A549 (cell line): ENCODE measurements around the gene ADAMTS1. TPM values are rescaled to one million over a fixed set of nuclear protein-coding genes. Genes with fewer than 3 reads are reported as not detected.
"Not testable (repeated sequence)": the region's sequence is repeated elsewhere in the genome, so short reads cannot be mapped to it uniquely, and the experiment has no call there.

Experiments used
- ATAC-seq, 2 experiments: fragments of 200-7000 bp in 1 of 2; fragments of >200 bp in 1 of 2; cut with Nextera tagmentation in 1 of 2; cut with Tn5 transposase in 1 of 2; 3 replicates each; pipeline versions ENCODE4 v1.8.0 to v1.9.1; 2018 to 2020; ENCODE audit warnings: mild to moderate bottlenecking in 1 of 2, moderate library complexity in 1 of 2
- CTCF ChIA-PET: fragments of 300-600 bp; sonication (Branson Sonifier 250); formaldehyde crosslinking; extraction: SDS; loops from one replicate; lab custom pipeline; 2021; ENCODE audit warnings: antibody characterized with exemption, inconsistent platforms; lab: Yijun Ruan, JAX
- POLR2A ChIA-PET: fragments of 350-600 bp; formaldehyde crosslinking; extraction: SDS; loops from one replicate; lab custom pipeline; 2021; ENCODE audit warnings: antibody characterized with exemption, inconsistent platforms; lab: Yijun Ruan, JAX
- DNase-seq, 2 experiments: peaks; one replicate each; pipeline versions ENCODE4 v3.0.0 to v3.0.0-alpha.2; 2011 to 2016; ENCODE audit warnings: low read depth in 1 of 2, low spot score in 1 of 2
- FAIRE-seq: peaks from 2 replicates; lab custom pipeline; 2011; peaks lifted over from hg19 to GRCh38; lab: Jason Lieb, UNC
- H3K27ac ChIP-seq, 2 experiments: fragments of >200 bp; sonication (Bioruptor Twin); formaldehyde crosslinking; 3 replicates each; pipeline ENCODE4 v1.5.1; 2016 to 2017
- H3K4me1 ChIP-seq: fragments of >200 bp; sonication (Bioruptor Twin); formaldehyde crosslinking; 3 replicates; pipeline ENCODE4 v1.6.1; 2016
- H3K4me2 ChIP-seq: fragments of >200 bp; sonication (Bioruptor Twin); formaldehyde crosslinking; 3 replicates; pipeline ENCODE4 v1.6.1; 2016
- H3K4me3 ChIP-seq: fragments of >200 bp; sonication (Bioruptor Twin); formaldehyde crosslinking; 3 replicates; pipeline ENCODE4 v1.5.1; 2016
- H3K9me3 ChIP-seq: fragments of >200 bp; sonication (Bioruptor Twin); formaldehyde crosslinking; 3 replicates; pipeline ENCODE4 v1.6.1; 2016
- BHLHE40 ChIP-seq: IDR thresholded peaks from 2 replicates; pipeline ENCODE4 v1.6.1; 2012; ENCODE audit warnings: low read depth, low read length, inconsistent platforms
- CBX2 ChIP-seq: fragments of 200-600 bp; sonication (generic); IDR thresholded peaks from 2 replicates; pipeline ENCODE4 v1.6.1; 2016; ENCODE audit warnings: low read depth, mild to moderate bottlenecking, borderline replicate concordance
- CBX8 ChIP-seq: fragments of 200-600 bp; sonication (generic); IDR thresholded peaks from 2 replicates; pipeline ENCODE4 v1.6.1; 2016
- CTCF ChIP-seq: fragments of >200 bp; sonication (Bioruptor Twin); formaldehyde crosslinking; IDR thresholded peaks from 3 replicates; pipeline ENCODE4 v1.5.1; 2016
- EHF ChIP-seq: fragments of 250-450 bp; sonication (Bioruptor Pico); IDR thresholded peaks from 2 replicates; pipeline ENCODE4 v1.5.0; 2020; ENCODE audit warnings: mild to moderate bottlenecking
- ESRRA ChIP-seq: fragments of 150-350 bp; IDR thresholded peaks from 2 replicates; pipeline ENCODE4 v1.6.1; 2014; ENCODE audit warnings: mild to moderate bottlenecking, low read length, borderline replicate concordance
- FOSL2 ChIP-seq, 2 experiments: fragments of 450-650 bp in 1 of 2; fragments of >200 bp in 1 of 2; sonication (Bioruptor Twin) in 1 of 2; formaldehyde crosslinking; IDR thresholded peaks; 2 replicates each; pipeline versions ENCODE4 v1.5.0 to v1.6.1; 2016 to 2020; ENCODE audit warnings: mild to moderate bottlenecking in 1 of 2, moderate library complexity in 1 of 2
- FOXS1 ChIP-seq: fragments of 250-450 bp; sonication (Bioruptor Pico); IDR thresholded peaks from 2 replicates; pipeline ENCODE4 v1.5.0; 2020; ENCODE audit warnings: mild to moderate bottlenecking, moderate library complexity
- GATA3 ChIP-seq: IDR thresholded peaks from 2 replicates; pipeline ENCODE4 v1.6.1; 2012; ENCODE audit warnings: borderline replicate concordance
- HDAC2 ChIP-seq: fragments of 200-600 bp; sonication (generic); IDR thresholded peaks from 2 replicates; pipeline ENCODE4 v1.6.1; 2016
- HES2 ChIP-seq: fragments of >200 bp; sonication (Bioruptor Twin); formaldehyde crosslinking; IDR thresholded peaks from 2 replicates; pipeline ENCODE4 v1.6.1; 2016
- HOXA7 ChIP-seq: fragments of 250-450 bp; sonication (Bioruptor Pico); IDR thresholded peaks from 2 replicates; pipeline ENCODE4 v1.5.0; 2020; ENCODE audit warnings: mild to moderate bottlenecking, moderate library complexity
- JUNB ChIP-seq: fragments of >200 bp; sonication (Bioruptor Twin); formaldehyde crosslinking; IDR thresholded peaks from 2 replicates; pipeline ENCODE4 v1.6.1; 2016
- KDM5A ChIP-seq: fragments of 200-600 bp; sonication (generic); IDR thresholded peaks from 2 replicates; pipeline ENCODE4 v1.6.1; 2016; ENCODE audit warnings: antibody characterized with exemption, mild to moderate bottlenecking
- NPAS2 ChIP-seq: fragments of 250-450 bp; sonication (Bioruptor Pico); IDR thresholded peaks from 2 replicates; pipeline ENCODE4 v1.8.0; 2022; ENCODE audit warnings: mild to moderate bottlenecking, moderate library complexity, borderline replicate concordance
- NR3C1 ChIP-seq: fragments of >200 bp; sonication (Bioruptor Twin); formaldehyde crosslinking; IDR thresholded peaks from 3 replicates; pipeline ENCODE4 v1.6.1; 2017
- POLR2AphosphoS2 ChIP-seq: conservative IDR thresholded peaks from 2 replicates; pipeline ENCODE4 v1.6.1; 2012; ENCODE audit warnings: low read length, improper control_type of control experiment, inconsistent platforms
- RCOR1 ChIP-seq: fragments of 150-350 bp; IDR thresholded peaks from 2 replicates; pipeline ENCODE4 v1.6.1; 2014; ENCODE audit warnings: antibody characterized with exemption, low read length, low read depth
- REST ChIP-seq: fragments of 200-600 bp; sonication (generic); IDR thresholded peaks from 2 replicates; pipeline ENCODE4 v1.6.1; 2016; ENCODE audit warnings: antibody characterized with exemption, mild to moderate bottlenecking, moderate library complexity
- RFX5 ChIP-seq: fragments of 450-650 bp; IDR thresholded peaks from 2 replicates; pipeline ENCODE4 v1.7.1; 2014; ENCODE audit warnings: antibody characterized with exemption, mild to moderate bottlenecking, moderate library complexity
- TFCP2L1 ChIP-seq: fragments of 250-450 bp; sonication (Bioruptor Pico); IDR thresholded peaks from 2 replicates; pipeline ENCODE4 v1.5.0; 2021; ENCODE audit warnings: mild to moderate bottlenecking
- ZC3H11A ChIP-seq: fragments of 450-650 bp; IDR thresholded peaks from 2 replicates; pipeline ENCODE4 v1.6.1; 2014; ENCODE audit warnings: antibody characterized with exemption, mild to moderate bottlenecking
- ZFP36 ChIP-seq: fragments of 450-650 bp; IDR thresholded peaks from 2 replicates; pipeline ENCODE4 v1.6.1; 2014; ENCODE audit warnings: borderline replicate concordance; ENCODE audit not compliant: partially characterized antibody
- ZNF302 ChIP-seq: fragments of 250-450 bp; sonication (Bioruptor Pico); IDR thresholded peaks from 2 replicates; pipeline ENCODE4 v1.9.0; 2021; ENCODE audit warnings: inconsistent platforms, mild to moderate bottlenecking, moderate library complexity
- WGBS: methylation state at CpG from one replicate; pipeline ENCODE4 v1.1.6; 2017; ENCODE audit errors: missing lambda C conversion rate; 5-methylcytosine and 5-hydroxymethylcytosine counted together
- polyA plus RNA-seq, 4 experiments: library from polyadenylated mRNA; depleted of rRNA in 3 of 4; stranded (reverse); fragments of >200 nt; fragmentation: RNase III in 1 of 4; extraction: RNeasy Plus Mini Kit Qiagen cat#74134 plus additional on column Dnase treatment in 1 of 4; gene quantifications; 2 replicates in 3 of 4; 3 replicates in 1 of 4; pipeline ENCODE4 v1.2.3, GENCODE V29; 2011 to 2017
- TF ChIP-seq, protein P1 (sequence below): fragments of 250-450 bp; sonication (Bioruptor Pico); IDR thresholded peaks from 2 replicates; pipeline ENCODE4 v1.5.0; 2021; ENCODE audit warnings: mild to moderate bottlenecking, moderate library complexity, borderline replicate concordance

Gene ADAMTS1
- polyA plus RNA-seq, 2 of the 4 experiments (the other 2 are of a cell fraction): 0.17 TPM

GRCh38 chr21:26865857-26866256 lies 20.6 kb upstream of the ADAMTS1 start:
- DNase-seq: no peak
- Histone ChIP-seq H3K4me1 (no peaks in the 10 kb centered on the region), H3K4me2 (no peak overlapping the region), H3K9me3 (no peaks in the 10 kb centered on the region), H3K4me3 (no peak overlapping the region), H3K27ac (no peak overlapping the region)
- no peak for ATAC-seq
- ChIA-PET CTCF (no interaction called here), POLR2A (no interaction called here)
- no peak for FAIRE-seq
- TF ChIP-seq ZC3H11A (no peak), REST (no peak), ZNF302 (no peak), RCOR1 (no peak), CBX8 (no peak), HOXA7 (no peak), HES2 (no peak), ZFP36 (no peak), NR3C1 (no peak), KDM5A (no peak)
- 6% methylated on average over 3 of the region's 3 CpGs for WGBS

DNA sequence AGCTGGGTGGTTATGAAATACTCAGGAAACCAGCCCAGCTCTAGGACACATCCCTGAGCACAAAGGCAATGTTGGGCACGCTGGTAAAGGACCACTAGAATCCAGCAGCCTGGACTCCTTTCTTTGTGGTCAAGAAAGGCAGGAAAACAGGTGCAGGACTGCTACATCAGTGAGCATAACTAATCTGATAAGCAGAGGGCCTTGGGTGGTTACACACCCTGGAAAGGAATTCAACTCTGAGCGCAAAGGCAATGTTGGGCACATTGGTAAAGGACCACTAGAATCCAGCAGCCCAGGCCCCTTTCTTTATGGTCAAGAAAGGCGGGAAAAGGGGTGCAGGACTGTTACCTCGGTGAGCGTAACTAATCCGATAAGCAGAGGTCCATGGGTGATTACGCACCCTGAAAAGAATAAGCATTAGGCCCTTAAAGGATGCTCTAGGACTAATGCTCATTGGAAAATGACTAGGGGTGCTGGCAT lies 11.7 kb upstream of the ADAMTS1 start:
- WGBS: 68% methylated on average over 6 of the region's 7 CpGs
- H3K4me1 ChIP-seq, CTCF ChIA-PET, FAIRE-seq, H3K9me3 ChIP-seq, H3K27ac ChIP-seq, DNase-seq, H3K4me2 ChIP-seq, H3K4me3 ChIP-seq, POLR2A ChIA-PET, ATAC-seq: not testable (repeated sequence)

DNA sequence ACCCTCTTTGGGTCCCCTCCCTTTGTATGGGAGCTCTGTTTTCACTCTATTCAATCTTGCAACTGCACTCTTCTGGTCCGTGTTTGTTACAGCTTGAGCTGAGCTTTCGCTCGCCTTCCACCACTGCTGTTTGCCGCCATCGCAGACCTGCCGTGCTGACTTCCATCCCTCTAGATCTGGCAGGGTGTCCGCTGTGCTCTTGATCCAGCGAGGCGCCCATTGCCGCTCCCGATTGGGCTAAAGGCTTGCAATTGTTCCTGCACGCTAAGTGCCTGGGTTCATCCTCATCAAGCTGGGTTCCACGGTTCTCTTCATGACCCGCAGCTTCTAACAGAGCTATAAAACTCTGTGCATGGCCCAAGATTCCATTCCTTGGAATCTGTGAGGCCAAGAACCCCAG lies 9.5 kb upstream of the ADAMTS1 start:
- CTCF ChIA-PET: interaction anchor here (1.8 kb wide), 1 partner anchor 1891 kb away, joined by 6 read pairs; no protein-coding TSS in a partner anchor
- POLR2A ChIA-PET, DNase-seq: not testable (repeated sequence)

DNA sequence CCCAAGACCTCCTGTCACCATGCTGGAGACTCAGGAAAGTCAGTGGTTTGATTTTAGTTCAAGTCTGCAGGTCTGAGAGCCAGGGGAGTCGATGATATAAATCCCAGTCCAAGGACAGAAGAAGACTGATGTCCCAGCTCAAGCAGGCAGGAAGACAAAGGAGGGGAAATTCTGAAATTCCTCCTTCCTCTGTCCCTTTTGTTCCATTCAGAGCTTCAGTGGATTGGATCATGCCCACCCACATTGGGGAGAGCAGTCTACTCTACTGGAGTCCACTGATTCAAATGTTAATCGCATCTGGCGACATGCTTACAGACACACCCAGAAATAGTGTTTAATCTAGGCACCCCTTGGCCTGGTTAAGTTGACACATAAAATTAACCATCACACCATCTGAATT lies 7.2 kb upstream of the ADAMTS1 start:
- CTCF ChIA-PET: no interaction called here
- Histone ChIP-seq H3K4me1 (no peaks in the 10 kb centered on the region), H3K27ac (no peak overlapping the region), H3K9me3 (no peaks in the 10 kb centered on the region), H3K4me3 (no peak overlapping the region), H3K4me2 (no peak overlapping the region)
- 28% methylated on average over 3 of the region's 3 CpGs for WGBS
- no peak for DNase-seq
- POLR2A ChIA-PET: no interaction called here
- no peak for FAIRE-seq
- ATAC-seq: no peak
- TF ChIP-seq BHLHE40 (no peak), CTCF (no peak), FOXS1 (no peak), HDAC2 (no peak), ESRRA (no peak), TFCP2L1 (CRISPR knock-in tag) (no peak), RFX5 (no peak), ZFP36 (no peak), EHF (no peak), JUNB (no peak), FOSL2 (IDR thresholded peaks at IDR 0.05) (no peak), FOSL2 (CRISPR knock-in tag; IDR thresholded peaks at IDR 0.05) (no peak), GATA3 (no peak), CBX2 (no peak), NPAS2 (CRISPR knock-in tag) (no peak), POLR2AphosphoS2 (no peak)
- TF ChIP-seq, protein P1, sequence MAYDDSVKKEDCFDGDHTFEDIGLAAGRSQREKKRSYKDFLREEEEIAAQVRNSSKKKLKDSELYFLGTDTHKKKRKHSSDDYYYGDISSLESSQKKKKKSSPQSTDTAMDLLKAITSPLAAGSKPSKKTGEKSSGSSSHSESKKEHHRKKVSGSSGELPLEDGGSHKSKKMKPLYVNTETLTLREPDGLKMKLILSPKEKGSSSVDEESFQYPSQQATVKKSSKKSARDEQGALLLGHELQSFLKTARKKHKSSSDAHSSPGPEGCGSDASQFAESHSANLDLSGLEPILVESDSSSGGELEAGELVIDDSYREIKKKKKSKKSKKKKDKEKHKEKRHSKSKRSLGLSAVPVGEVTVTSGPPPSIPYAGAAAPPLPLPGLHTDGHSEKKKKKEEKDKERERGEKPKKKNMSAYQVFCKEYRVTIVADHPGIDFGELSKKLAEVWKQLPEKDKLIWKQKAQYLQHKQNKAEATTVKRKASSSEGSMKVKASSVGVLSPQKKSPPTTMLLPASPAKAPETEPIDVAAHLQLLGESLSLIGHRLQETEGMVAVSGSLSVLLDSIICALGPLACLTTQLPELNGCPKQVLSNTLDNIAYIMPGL (CRISPR knock-in tag): no peak

More for the DNA sequence above, 9.5 kb upstream of the ADAMTS1 start:
- FAIRE-seq, H3K4me1 ChIP-seq, H3K4me3 ChIP-seq, H3K9me3 ChIP-seq, ATAC-seq, H3K4me2 ChIP-seq, H3K27ac ChIP-seq: not testable (repeated sequence)
- WGBS: 46% methylated on average over 14 of the region's 14 CpGs
